ENCODE data around the gene SPO11.

Gene SPO11

DNA sequence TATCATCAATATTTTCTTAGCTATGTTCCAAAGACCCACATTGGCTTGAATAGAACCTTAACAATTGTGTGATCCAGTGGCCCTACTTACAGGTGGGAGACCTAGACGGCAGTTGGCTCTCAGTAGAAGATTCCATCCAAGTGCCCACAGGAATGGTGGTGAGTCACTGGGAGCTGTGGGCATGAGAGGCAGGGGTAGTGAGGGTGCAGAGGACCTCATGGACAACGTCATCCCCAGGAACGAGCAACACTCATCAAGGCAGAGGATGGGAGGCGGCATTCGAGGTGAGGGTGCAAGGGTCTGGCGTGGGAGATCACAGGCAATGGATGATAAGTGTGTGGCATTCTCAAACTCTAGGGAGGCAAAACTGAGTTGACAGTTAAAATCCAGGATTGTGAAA is 17.5 kb upstream of the SPO11 start:
- no peak for DNase-seq

DNA sequence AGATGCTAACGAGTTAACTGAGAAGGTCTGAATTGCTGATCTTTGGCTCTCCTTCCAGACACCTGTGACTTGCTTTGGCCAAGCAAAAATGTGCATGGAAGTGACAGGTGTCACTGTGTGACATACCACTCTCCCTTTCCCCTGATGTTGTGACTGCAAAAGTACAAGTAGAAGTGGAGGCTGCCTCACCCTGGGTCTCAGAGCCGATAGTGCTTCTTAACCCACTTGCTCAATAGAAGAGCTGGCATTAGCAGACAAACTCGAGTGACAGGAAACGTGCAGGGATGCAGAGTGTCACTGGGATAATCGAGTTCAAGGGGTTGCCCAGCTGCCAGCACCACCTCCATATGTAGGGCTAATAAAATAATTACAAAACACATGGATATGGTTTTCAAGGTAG is 16.4 kb upstream of the SPO11 start:
- no peak for DNase-seq

DNA sequence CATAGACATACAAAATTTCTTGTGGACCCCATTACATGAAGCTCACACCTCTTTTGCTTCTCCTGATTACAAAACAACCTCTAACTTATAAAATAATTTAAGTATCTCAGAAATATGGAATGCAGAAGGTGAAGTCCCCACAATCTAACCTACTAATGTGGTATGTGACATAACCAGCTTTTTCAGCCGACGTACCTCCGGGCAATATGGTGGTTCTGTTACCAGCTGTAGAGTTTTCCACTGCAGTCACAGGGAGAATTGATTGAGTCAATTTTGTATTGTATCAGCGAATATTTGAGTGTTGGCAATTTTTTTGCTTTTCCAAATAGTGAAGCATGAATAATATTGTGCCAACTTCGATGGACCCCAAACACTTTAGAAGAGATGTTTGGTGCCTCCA is 15.7 kb upstream of the SPO11 start:
- no peak for DNase-seq

DNA sequence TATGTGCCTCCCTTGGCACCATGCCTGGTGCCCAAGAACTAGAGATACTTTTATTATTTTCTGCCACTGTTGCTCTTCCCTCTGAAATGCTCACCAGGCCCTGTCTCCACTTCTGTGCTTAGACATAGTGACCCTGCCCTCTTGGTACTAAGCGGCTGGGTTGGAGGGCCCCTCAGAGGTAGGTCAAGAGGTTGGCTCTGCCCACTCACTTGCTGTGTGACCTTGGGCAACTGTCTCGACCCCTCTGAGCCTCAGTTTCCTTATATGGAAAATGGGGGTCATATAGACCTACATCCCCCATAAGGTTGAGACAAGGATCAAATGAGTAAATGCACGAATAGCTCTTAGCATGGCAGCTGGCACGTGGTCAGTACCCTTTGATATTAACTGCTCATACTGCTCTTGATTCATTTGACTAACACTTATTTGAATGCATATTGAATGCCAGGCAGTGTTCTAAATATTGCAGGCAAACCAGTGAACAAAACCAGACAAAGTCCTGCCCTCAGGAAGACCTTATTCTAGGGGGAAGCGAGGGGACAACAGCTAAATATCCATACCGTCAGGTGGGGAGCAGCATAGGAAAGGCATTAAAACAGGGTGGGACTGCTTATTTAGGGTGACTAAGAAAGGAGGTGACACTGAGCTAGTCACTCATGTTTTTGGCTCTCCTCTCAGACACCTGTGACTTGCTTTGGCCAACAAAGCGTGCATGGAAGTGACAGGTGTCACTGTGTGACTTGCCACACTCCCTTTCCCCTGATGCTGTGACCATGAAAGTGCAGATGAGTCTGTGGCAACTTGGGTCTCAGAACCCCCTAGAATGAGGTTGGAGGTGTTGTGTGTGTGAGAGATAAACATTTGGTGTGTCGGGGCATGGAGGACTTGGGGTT is 14.3 kb upstream of the SPO11 start:
- DNase-seq, result no peak

DNA sequence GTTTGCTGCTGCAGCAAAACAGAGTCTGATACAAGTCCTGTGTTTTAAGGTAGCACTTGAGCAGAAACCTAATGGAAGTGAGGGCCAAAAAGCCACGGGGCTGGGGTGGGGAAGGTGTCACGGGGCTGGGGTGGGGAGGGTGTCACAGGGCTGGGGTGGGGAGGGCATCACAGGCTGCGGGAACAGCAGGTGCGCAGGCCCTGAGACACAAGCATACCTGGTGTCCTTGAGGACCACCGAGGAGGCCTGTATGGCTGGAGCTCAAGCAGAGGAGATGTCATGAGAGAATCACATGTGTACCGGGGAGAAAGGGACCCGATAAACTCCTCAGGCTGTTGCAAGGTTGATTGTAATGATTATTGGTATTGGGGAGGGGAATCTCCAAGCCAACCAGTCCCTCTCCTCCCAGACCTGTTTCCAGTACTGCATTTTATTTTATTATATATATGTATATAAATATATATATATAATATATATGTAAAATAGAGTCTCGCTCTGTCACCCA is 13.6 kb upstream of the SPO11 start:
- DNase-seq, result no peak

DNA sequence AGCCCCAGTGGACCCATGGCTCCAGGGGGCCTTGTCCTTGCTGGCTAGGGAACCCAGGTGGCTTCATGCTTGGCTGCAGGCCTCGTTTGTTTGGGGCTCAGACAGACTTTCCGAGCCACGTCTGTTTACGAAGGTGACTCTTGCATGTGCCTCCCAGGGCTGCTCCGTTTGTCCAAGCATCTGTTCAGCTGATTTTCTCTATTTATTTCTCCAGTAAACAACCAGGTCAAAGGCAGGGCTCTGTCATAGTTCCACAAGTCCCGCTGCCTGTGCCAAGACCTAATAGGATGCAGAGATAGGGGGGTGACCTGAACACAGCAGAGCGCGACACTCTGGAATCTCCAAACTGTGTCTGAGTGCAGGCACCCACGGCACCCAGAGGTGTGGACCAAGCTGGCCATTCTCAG is 12.8 kb upstream of the SPO11 start:
- no peak for DNase-seq

DNA sequence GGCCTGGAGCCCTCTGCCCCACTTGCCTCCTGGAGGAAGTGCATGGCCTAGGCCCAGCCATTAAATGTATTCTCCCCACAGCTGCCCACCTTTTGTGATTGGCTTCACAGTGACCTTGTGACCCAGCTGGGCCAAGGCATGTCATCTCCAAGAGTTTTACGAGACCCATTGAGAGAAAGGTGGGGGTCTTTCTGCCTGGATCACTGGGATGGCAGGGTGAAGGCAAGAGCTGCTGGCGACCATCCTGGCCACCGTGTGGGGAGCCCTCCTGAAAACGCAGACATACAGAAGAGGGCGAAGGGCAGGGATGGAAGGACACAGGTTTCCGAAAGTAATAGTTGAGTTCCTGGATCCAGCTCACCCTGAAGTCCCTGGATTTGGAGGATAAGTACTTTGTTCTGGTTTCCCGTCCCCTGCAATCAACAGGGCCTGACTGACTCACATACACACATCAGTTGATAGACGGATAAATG is 12.3 kb upstream of the SPO11 start:
- no peak for DNase-seq

DNA sequence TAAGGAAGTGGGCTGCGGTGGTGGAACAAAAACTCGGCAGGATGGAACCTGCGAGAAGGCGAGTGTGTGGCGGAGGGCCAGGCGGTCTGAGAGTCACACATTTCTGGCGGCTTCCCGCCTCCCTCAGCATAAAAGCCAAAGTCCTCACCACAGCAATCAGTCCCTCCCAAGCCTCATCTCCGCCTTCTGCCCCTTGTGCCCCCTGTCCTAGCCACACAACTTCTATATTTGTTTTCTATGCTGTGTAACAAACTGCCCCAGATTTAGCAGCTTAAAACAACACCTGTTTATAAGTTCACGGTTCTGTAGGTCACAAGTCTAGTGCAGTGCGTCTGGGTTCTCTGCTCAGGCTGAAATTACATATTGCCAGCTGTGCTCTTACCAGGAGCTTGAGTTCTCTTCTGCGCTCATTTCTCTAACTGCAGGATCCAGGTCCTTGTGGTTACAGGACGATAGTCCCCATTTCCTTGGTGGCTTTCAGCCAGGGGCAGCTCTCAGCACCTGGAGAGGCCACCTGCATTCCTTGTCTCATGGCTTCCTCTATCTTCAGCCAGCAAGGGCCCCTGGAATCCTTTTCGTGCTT is 11.7 kb upstream of the SPO11 start:
- no peak for DNase-seq

DNA sequence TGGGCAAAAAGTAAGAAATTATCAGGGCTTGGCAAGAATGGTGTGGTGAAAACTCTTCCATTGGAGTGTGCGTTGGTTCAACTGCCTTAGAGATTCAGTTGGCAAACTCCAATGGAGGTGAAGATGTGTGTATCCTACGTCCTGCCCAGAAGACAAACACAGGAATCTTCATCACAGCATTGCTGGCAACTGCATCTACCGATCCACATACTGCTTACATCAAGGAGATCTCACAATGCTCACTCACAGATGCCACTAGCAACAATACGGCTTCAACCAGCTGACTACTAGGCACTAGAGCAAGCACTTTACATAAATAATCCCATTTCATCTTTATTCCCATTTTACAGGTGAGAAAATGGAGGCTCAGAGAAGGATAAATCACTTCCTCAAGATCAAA is 10.0 kb upstream of the SPO11 start:
- DNase-seq, result no peak

DNA sequence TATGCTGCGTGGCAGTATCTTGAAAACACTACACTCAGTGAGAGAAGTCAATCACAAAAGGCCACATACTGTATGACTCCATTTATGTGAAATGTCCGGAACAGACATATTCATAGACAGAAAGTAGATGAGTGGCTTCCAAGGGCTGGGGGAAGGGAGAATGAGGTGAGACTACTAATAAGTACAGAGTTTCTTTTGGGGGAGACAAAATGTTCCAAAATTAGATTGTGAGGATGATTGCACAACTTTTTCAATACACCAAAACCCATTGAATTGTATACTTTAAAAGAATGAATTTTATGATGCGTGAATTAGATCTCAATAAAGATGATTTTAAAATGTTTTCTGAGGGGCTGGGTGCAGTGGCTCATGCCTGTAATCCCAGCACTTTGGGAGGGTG is 9.2 kb upstream of the SPO11 start:
- no peak for DNase-seq

DNA sequence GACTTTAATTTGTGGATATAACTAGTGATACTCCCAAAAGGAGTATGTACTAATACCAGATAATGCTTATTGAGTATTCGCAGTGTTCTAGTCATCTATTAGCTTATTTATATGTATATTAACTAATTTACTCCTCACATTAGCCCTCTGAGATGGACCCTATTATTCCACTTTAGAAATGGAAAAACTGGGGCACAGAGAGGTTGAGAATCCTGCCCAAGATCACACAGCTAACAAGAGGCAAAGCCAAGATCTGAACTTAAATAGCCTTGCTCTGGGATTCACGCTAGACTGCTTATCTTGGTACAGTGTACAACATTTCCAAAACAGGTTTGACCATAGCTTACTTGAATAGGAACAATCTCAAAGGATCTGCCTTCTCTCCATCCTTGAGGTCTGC is 8.5 kb upstream of the SPO11 start:
- DNase-seq, result no peak

DNA sequence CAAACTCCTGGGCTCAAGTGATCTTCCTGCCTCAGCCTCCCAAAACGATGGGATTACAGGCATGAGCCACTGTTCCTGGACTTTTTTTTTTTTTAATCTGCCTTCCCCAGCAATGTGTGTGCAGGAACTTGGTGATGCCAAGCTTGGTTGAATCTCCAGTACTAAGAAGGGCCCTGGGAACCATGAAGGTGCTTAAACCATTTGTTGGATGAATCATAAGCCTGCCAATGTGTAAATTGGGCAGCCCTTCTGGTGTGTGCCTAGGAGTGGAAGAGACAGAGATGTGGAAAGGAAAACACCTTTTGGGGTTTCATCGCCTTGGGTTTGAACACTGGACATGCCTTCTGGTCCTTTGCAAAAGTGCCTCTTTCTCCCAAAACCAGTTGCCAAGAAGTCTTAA is 7.1 kb upstream of the SPO11 start:
- DNase-seq, result peak; percentile 59

DNA sequence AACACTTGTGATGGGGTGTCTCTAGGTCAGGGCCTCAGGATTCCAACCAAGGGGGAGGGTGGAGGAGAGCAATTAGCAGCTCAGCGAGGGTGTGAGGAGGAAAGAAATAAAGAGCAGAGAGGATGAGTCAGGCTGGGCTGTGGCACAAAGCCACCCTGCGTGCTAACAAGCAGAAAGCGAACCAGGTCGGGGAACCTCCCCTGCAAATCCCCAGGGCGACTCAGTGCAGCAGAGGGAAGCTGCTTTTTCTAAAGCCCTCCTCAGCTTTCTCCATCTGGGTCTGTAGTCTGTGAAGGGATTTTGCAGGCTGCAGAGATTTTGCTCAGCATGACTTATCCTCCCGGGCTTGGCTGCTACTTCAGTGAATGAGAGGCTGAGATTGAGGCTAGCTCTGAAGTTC is 6.6 kb upstream of the SPO11 start:
- DNase-seq, result peak; percentile 89

DNA sequence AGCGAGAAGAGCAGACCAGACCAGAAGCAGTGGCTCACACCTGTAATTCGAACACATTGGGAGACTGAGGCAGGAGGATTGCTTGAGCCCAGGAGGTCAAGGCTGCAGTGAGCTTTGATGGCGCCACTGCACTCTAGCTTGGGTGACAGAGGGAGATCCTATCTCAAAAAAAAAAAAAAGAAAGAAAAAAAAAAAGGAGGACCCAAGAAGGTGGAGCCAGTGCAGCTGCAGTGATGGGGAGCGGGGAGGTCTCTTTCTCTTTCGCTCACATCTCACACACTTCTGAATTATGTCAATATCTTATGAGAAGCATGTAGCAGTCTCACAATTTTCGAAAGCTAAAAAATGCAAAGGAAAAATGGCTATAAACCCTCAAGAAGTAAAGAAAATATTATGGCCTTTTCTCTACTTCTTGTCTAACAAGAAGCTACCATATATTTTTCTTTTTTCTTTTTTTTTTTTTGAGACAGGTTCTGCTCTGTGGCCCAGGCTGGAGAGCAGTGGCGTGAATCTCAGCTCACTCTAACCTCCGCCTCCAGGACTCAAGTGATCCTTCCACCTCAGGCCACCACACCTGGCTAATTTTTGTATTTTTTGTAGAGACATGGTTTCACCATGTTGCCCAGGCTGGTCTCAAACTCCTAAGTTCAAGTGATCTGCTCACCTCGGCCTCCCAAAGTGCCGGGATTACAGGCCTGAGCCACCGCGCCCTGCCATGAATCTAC is 3.8 kb upstream of the SPO11 start:
- no peak for DNase-seq

DNA sequence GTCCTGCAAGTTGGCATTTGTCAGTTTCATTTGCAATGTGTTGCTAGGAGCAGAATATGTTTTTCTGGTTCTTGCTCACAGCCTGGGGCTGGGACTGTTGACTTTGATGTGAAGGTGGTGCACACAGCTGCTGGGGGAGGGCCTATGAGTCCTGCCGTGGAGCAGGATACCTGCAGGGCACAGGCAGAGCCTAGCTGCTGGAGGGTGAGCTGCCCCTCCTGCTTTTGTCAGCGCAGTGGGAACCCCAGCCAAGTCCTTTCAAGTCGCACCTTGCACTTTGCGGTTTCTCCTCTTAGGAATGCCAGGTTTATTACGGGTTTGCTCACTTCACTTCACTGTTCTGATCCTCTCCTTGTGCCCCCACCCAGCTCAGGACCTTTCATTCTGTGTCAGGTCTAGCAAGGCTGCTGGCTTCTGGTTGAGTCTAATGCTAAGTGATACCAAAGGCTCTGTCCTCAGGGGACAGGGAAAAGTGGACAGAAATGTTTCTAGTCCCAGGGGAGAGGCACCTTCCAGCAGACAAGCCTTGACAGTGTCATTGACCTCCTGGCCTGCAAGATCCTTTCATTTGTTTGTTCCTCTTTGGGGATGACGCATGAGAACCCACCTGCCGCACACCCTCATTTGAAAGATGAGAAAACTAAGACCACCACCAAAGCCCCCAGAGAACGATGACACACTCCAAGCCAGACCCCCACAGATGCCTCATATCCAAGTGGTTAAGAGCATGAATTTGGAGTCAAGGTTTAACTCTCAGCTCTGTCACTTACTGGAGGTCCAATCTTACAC is 2.7 kb upstream of the SPO11 start:
- DNase-seq, result peak; percentile 18

DNA sequence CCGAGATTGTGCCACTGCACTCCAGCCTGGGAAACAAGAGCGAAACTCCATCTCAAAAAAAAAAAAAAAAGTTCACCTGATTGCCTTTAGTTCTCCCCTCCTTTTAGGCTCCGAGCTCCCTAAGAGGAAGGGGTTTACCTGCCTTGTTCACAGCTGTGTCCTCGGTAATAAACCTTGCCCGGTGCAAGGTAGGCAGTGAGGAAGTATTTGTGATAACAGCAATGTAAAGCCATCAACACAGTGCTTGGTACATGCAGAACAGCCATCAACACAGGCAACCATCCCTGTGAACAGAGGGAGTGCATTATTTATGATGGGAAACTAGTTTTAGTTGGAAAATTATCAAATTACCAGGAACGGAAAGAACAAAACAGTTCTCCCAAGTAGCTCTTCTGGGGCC is 1.8 kb upstream of the SPO11 start:
- DNase-seq, result no peak

DNA sequence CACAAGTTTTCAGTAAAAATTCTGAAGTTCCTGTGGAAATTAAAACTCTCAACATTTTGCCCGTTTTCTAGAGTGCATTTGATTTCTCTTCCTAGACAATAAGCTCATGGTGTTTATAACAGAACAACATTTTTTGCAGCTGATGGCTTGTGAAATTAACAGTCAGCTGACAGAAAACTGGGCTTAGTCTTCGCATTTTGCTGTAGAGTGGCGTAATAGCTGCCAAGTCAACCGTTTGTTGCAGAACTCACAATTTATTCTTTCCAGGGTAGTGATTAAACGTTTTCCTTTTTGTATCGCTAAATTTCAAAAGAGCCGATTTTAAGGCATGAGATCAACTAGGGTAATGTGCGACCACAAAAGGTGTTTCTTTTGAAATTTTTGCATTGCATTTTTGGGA is 1.4 kb downstream of the SPO11 start:
- DNase-seq, result no peak

DNA sequence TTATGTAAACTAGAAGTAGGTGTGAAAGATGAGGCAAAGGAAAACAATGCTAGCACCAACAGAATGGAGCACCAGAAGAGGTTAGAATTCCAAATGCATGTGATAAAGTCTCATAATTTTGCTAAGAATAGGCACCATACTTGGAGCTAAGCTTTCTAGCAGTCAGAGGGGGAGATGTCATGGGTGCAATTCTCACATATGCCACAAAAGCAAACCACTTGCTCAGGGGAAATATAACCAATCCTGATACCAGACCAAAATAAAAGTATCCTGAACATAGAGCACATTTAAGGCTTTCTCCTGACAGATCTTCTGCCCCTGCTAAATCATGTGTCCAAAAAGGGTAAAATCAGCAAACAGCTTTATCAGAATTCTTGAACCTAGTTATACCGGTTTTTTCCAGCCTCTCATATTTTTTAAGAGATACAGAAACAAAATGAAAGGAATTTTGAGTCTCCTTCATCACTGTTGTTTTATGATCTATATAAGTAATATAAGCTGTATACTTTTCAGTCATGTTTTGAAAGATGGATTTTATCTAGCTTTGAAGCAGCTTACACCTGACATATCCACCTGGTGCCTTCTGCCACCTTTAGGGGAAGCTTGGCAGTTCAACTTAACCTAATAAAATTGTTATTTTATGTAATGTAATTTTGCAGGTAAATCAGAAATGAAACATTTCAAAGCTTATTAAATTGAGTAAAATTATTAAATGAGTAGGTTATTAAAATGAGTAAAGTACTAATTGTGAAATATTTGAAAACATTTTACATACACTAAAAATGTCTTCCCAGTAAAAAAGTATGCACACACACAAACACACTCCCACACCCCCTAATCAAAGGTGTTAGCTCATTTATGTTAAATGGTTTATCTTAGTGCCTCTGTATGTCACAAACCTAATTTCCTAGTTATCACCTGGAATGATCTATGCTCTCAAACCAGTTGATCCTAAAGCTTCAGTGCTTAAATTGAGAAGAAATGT is 2.8 kb downstream of the SPO11 start:
- DNase-seq, result peak; percentile 10

DNA sequence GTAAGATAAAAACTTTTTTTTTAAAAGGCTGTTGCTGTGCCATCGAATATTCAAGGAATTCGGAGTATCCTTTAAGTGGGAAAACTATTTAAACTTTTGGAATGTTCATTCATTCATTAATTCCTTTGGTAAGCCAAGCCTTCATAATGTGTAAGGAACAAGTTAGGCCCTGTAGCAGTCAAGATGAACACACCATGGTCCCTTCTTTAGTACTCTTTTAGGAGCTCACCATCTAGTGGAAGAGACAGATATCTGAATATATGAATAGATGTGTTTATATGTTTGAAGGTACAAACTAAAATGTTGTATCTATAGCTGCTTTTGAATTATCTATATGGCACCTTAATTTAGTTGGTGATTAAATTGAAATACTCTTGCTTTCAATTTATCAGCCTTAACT is 5.8 kb downstream of the SPO11 start:
- peak; percentile 20 for DNase-seq

DNA sequence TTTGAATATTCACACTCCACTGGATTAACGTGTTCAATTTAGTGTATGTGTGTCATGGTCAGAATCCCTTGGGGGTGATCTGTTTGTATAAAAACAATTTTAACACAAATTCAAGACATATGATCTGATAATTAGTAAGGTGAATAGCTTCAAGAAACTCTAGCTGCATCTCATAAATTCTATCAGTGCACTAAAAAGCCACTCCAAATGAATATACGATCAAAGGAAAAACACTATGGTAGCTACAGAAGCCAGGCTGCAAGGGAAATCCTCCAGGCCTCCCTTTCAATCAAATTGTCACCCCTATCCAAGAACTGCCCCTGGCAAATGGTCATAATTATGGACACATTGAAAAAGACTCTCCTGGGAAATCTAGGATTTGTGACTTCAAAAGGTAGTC is 12.1 kb downstream of the SPO11 start:
- DNase-seq, result no peak

DNA sequence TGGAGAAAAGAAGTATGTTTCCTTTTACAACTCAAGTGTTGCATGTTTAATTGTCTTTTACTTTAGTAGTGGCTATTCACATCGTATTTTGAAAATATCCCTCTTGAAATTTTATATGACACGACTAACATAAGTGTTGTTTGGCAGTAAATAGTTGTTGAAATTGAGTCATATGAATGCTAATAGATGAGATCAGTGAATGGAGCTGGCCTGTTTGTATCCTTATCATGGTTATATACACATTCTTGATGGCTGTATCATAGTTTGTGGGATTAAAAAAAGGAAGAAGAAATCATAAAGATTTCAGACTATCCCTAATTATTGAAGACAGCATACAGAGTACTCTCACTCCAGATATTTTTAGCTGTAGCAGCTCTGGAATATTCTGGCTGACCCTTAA is 13.2 kb downstream of the SPO11 start:
- DNase-seq, result no peak

DNA sequence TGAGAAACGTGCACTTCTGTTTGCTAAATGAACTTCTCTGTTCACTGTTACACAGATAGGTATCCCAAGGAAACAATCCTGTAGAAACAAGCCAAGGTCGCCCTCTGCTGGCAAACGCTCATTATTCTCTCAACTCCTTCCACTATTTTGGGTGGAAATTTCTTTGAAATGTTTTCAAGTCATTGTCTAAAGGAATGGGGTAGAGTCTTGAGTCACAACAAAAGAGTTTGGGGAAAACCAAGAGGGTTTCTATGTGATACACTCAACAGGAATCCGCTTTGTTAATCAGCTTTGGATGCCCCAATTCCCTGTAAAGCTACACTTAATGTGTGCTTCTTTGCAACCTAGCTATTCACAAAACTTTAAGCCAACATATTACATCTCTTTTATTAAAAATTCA is 16.9 kb downstream of the SPO11 start:
- DNase-seq, result peak; percentile 67

Measured in kidney glomerular epithelial cell (primary cell).